T-helper 1 cell treated with Interleukin-12 subunit alpha and Interleukin-12 subunit beta and Interleukin-4 antibody, amounts not matched to agents 30 ng/mL and 1 ng/mL, for 36 hours (primary cell): ENCODE measurements around the gene C4A. TPM values are rescaled to one million over a fixed set of nuclear protein-coding genes. Genes with fewer than 3 reads are reported as not detected.
"Not testable (repeated sequence)": the region's sequence is repeated elsewhere in the genome, so short reads cannot be mapped to it uniquely, and the experiment has no call there.

Experiments
- intact Hi-C: fragments of 100-400 bp; cut with micrococcal nuclease; formaldehyde crosslinking; loops from one replicate; pipeline ENCODE4 v1.15.1; 2024
- total RNA-seq: library from RNA; stranded (reverse); gene quantifications from 2 replicates; pipeline ENCODE4 v1.2.3, GENCODE V29; 2022

Gene C4A
- 4.0 and 4.6 TPM in 2 replicates for total RNA-seq

DNA sequence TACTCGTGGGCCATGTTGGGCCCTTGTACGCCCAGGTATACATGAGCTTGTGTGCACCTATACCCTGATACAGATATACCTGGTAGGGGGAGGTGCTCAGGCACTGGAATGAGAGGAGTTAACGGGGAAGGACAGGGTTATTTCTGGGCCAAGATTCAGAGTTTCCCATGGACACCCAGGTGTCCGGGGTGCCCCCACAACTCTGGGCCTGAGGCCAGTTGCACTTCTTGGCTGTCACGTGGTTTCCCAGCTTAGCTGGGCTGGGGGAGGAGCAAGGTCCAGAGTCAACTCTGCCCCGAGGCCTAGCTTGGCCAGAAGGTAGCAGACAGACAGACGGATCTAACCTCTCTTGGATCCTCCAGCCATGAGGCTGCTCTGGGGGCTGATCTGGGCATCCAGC is at the start of gene C4A:
C4A (plus strand) TSS at position 314 of the 400 bp plus-strand sequence; CDS start at position 365, 51 bp downstream.
- intact Hi-C loops = not testable (repeated sequence)

GRCh38 chr6:31932137-31932536 is 49.7 kb upstream of the C4A start:
- intact Hi-C loops = not testable (repeated sequence)

- intact Hi-C loops = no loop called here
Measured at GRCh38 chr6:31933537-31933936, 48.3 kb upstream of the C4A start.

GRCh38 chr6:31935021-31935420 is 46.8 kb upstream of the C4A start:
- intact Hi-C loops = no loop called here

GRCh38 chr6:31935823-31936222 is 46.0 kb upstream of the C4A start:
- intact Hi-C loops = no loop called here

DNA sequence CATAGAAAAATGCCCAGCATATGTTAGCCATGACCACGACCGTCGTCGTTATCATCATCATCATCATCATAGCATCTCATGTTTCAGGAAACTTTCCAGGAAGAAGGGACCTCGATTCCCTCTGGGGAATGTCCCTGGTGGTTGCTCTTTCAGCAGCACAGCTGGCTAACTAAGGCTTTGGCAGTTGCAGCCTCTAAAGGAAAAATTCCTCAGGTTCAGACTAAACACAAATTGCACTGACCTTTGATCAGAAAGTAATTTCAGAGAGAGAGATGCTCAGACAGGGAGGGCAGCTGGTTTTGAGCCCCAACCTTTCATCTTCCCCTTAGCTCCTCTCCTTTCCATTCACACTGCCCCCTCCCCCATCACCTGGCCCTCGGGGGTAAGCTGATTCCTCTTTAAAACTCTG is 41.6 kb upstream of the C4A start:
- intact Hi-C loops = no loop called here

DNA sequence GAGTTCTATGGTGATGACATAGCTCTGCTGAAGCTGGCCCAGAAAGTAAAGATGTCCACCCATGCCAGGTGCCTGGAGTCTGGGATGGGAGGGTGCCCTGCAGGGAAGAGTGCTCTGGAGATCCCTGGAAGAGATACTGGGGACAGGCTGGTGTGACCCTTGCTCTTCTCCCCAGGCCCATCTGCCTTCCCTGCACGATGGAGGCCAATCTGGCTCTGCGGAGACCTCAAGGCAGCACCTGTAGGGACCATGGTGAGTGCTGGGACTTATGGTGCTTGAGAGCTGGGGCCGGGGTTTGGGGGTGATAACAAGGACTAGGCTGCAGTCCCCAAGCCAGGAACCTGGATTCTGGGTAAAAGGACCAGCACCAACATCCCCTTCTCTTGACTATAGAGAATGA is 38.1 kb upstream of the C4A start:
- intact Hi-C loops = no loop called here

- intact Hi-C loops = no loop called here
Measured at GRCh38 chr6:31945154-31945506, 36.7 kb upstream of the C4A start.

DNA sequence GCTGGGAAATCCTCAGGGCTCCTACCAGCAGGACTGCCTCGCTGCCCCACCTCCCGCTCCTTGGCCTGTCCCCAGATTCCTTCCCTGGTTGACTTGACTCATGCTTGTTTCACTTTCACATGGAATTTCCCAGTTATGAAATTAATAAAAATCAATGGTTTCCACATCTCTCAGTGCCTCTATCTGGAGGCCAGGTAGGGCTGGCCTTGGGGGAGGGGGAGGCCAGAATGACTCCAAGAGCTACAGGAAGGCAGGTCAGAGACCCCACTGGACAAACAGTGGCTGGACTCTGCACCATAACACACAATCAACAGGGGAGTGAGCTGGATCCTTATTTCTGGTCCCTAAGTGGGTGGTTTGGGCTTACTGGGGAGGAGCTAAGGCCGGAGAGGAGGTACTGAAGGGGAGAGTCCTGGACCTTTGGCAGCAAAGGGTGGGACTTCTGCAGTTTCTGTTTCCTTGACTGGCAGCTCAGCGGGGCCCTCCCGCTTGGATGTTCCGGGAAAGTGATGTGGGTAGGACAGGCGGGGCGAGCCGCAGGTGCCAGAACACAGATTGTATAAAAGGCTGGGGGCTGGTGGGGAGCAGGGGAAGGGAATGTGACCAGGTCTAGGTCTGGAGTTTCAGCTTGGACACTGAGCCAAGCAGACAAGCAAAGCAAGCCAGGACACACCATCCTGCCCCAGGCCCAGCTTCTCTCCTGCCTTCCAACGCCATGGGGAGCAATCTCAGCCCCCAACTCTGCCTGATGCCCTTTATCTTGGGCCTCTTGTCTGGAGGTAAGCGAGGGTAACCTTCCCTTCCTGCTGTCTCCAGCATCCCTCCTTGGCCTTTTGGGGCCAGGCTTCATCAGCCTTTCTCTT is 36.1 kb upstream of the C4A start, which contains the start of gene CFB:
CFB (plus strand) TSS at position 589 of the 863 bp plus-strand sequence; CDS start at position 716, 127 bp downstream.
- intact Hi-C loops = no loop called here

DNA sequence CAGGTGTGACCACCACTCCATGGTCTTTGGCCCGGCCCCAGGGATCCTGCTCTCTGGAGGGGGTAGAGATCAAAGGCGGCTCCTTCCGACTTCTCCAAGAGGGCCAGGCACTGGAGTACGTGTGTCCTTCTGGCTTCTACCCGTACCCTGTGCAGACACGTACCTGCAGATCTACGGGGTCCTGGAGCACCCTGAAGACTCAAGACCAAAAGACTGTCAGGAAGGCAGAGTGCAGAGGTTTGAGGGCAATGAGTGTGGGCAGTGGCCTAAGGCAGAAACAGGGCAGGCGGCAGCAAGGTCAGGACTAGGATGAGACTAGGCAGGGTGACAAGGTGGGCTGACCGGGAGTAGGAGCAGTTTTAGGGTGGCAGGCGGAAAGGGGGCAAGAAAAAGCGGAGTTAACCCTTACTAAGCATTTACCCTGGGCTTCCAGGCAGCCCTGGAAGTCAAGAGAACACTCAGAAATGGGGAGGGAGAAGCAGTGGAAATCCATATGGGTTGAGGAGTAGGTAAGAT is 35.4 kb upstream of the C4A start:
- intact Hi-C loops = no loop called here

GRCh38 chr6:31947070-31947675 is 34.7 kb upstream of the C4A start:
- intact Hi-C loops = no loop called here

- intact Hi-C loops = no loop called here
Measured at GRCh38 chr6:31947864-31948263, 34.0 kb upstream of the C4A start.

DNA sequence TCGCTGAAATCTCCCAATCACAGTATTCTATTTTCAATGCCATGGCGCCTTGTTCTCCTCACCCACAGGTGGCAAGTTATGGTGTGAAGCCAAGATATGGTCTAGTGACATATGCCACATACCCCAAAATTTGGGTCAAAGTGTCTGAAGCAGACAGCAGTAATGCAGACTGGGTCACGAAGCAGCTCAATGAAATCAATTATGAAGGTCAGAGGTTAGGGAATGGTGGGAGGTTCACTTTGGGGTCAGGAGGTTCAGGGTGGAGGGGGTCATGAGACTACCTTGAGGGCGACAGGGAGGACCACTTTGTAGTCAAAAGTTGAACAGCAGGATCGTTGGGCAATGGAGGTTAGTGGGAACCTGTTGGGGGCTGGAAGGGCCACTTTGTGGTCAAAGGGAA is 33.6 kb upstream of the C4A start:
- intact Hi-C loops = no loop called here

GRCh38 chr6:31948753-31949413 is 33.0 kb upstream of the C4A start:
- intact Hi-C loops = no loop called here

GRCh38 chr6:31949926-31950548 is 31.8 kb upstream of the C4A start:
- intact Hi-C loops = loop anchor here (10.0 kb wide), 1 partner anchor 1325 kb away; the partner anchor contains the start of genes B3GALT4, RPS18 and VPS52

DNA sequence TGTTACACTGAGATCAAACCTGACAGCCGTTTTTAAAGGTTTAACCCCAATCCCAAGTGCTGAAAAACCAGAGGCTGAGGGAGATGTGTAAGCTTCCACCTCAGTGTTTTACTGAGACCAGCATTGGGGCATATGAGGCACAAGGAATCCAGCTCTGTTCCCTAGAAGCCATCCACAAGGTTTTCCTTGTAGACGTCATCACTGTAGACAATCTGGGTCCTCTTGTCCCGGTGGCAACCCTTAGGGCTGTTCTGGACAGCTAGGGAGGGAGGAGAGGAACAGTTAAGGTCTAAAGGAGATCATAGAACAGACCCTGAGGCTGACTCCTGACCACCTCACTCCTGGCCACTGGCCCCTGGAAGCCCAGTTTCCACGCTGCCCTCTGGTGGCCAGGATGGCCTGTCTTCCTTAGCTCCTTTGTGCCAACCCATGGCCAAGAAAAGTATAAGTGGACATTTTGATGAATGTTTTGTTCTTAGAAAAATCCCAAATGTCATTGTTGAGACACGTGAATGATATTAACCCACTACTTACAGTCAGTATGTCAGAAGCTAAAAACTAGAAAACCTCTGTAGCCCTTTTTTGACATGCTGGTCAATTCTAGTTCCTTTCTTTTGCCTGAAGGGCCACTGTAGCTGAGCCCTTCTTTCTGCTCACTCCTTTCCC is 29.6 kb upstream of the C4A start:
- intact Hi-C loops = loop anchor here (10.0 kb wide), 1 partner anchor 1323 kb away; the partner anchor contains the start of genes B3GALT4, RPS18 and VPS52

DNA sequence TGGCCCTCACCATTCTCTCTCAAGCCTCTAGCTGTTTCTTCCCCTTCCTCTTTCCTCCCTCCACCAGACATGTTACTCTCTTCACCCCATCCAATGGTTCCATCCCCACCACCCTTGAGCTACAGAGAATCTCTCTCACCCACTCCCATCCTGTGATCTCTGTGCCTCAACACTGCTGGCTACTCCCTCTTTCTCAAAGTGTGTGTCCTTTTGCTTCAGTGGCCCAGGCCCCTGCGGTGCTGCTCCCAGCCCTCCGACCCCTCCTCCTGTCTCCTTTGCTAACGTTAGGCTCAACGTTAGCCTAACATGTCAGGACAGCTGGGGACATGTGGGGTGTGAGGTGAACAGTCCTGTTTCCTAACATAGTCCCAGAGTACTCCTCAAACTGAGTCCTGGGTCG is 29.0 kb upstream of the C4A start:
- intact Hi-C loops = loop anchor here (10.0 kb wide), 1 partner anchor 1322 kb away; the partner anchor contains the start of genes B3GALT4, RPS18 and VPS52

DNA sequence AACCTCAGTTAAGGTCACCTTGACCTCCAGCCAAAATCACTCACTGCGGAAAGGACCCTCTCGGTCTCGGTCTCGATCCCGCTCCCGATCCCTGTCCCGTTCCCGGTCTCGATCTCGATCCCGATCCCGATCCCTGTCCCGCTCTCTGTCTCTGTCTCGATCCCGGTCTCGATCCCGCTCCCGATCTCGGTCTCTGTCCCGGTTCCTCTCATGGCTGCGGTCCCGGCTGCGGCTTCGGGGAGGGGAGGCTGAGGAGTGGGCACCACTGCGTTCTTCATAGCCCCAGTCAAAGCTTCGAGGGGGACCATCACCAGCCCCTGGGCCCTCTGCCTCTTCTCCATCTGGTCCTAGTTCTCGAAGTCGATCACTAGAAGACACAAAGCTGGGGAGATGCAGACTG is 27.3 kb upstream of the C4A start:
- intact Hi-C loops = loop anchor here (10.0 kb wide), 1 partner anchor 1320 kb away; the partner anchor contains the start of genes B3GALT4, RPS18 and VPS52

DNA sequence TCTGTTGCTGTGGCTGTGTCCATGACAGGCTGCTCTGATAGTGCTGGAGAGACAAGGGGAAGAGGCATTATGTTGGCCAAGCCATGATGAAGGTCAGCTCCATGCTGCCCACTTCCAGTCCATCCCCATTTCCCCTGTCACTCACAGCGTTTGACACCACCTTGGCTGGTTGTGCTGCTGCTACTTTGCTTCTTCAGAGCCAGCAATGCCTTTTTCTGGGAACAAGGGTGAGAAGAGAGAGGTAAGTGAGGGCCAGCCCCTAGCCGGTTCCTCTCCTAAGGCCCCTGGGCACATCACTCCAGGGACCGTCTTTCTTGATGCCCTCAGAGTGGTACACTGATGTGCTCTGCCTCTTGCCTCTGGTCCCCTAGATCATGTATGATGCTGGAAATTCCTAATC is 25.1 kb upstream of the C4A start:
- intact Hi-C loops = loop anchor here (5.0 to 10.0 kb wide), 3 partner anchors 236 to 1318 kb away; partner anchors contain the start of genes B3GALT4, GPSM3, PBX2 and RPS18

- intact Hi-C loops = loop anchor here (1.0 to 10.0 kb wide), 7 partner anchors 56 to 1316 kb away; partner anchors contain the start of genes B3GALT4, GPSM3, PBX2 and PRRC2A
Measured at GRCh38 chr6:31958412-31958740, 23.5 kb upstream of the C4A start.
